GM21526 (cell line): ENCODE data around the gene ADAMTSL2.

Experiments
- ATAC-seq: cut with Tn5 transposase; IDR thresholded peaks from one replicate; pipeline ENCODE4 v1.9.1; 2021; ENCODE audit warnings: moderate library complexity; ENCODE audit not compliant: unreplicated experiment, low FRiP score

Gene ADAMTSL2

GRCh38 chr9:133571391-133571890, 36.9 kb downstream of the ADAMTSL2 start:
- ATAC-seq = no peak

- ATAC-seq = no peak
These were observed 37.5 kb downstream of the ADAMTSL2 start for GRCh38 chr9:133571896-133572595.

GRCh38 chr9:133572821-133573361, 38.4 kb downstream of the ADAMTSL2 start:
- ATAC-seq = no peak

- ATAC-seq = no peak
These were observed 39.4 kb downstream of the ADAMTSL2 start for GRCh38 chr9:133573791-133574515.

- ATAC-seq = no peak
These were observed 40.3 kb downstream of the ADAMTSL2 start for GRCh38 chr9:133574771-133575170.

- no peak for ATAC-seq
These were observed 40.9 kb downstream of the ADAMTSL2 start for GRCh38 chr9:133575186-133576030.

GRCh38 chr9:133576031-133576874, 41.7 kb downstream of the ADAMTSL2 start:
- ATAC-seq = no peak

GRCh38 chr9:133576875-133577736, 42.6 kb downstream of the ADAMTSL2 start:
- ATAC-seq = no peak

GRCh38 chr9:133577737-133578112, 43.2 kb downstream of the ADAMTSL2 start:
- ATAC-seq = no peak

- no peak for ATAC-seq
These were observed 44.3 kb downstream of the ADAMTSL2 start for GRCh38 chr9:133578524-133579441.

GRCh38 chr9:133579601-133580418, 45.3 kb downstream of the ADAMTSL2 start:
- ATAC-seq = no peak

GRCh38 chr9:133580419-133580738, 45.9 kb downstream of the ADAMTSL2 start:
- no peak for ATAC-seq

GRCh38 chr9:133581011-133581410, 46.5 kb downstream of the ADAMTSL2 start:
- no peak for ATAC-seq

GRCh38 chr9:133581513-133582343, 47.2 kb downstream of the ADAMTSL2 start:
- ATAC-seq = no peak

GRCh38 chr9:133582501-133583045, 48.1 kb downstream of the ADAMTSL2 start:
- no peak for ATAC-seq

GRCh38 chr9:133583111-133583510, 48.6 kb downstream of the ADAMTSL2 start:
- no peak for ATAC-seq
